Measurements from ENCODE around the gene SCOC. TPM values are rescaled to one million over a fixed set of nuclear protein-coding genes. Genes with fewer than 3 reads are reported as not detected.

Gene SCOC
- total and polyA plus RNA-seq, 2 of the 13 experiments (the other 11 are each of a cell fraction or from before 2014, with no cell fraction given), result 43.8 to 65.2 TPM

DNA sequence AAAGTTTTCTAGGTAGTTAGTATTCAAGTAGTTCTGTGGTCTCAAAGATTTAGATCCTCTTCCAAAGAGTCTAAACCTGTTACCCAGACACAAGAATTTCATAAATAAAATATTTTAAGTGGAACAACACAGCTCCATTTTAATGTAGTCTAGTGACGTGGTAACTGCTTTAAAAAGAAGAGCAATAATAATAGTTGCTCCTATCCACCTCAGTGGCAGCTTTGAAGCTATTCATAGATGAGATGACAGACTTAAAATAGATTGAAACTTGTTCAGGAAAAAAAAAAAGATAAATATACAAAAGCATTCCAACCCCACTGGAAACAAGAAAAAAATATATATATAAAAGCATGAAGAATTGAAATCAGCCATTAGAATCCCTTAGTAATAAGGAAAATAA lies 14.6 kb downstream of the SCOC start:
- FAIRE-seq (no peak), ATAC-seq (no peak), DNase-seq (ENCODE audit: low spot score) (no peak)
- Histone ChIP-seq H2AFZ (ENCODE audit: low read length) (no peak overlapping the region), H3K4me3 (replicated peaks in 1 of 3; ENCODE audit: insufficient read depth in 1 of 3, low read depth in 2 of 3, low read length in 3 of 3) (no peak overlapping the region), H4K20me1 (ENCODE audit: insufficient read depth, low read length) (no peaks in the 10 kb centered on the region), H3K36me3 (replicated peaks in 1 of 2; ENCODE audit: control insufficient read depth in 1 of 2, insufficient read depth in 2 of 2, low read length in 2 of 2) (peaks cover 0 to under 1% of the 10 kb centered on the region in 2 experiments; a peak in 2 of 5 replicates), H3K79me2 (ENCODE audit: insufficient read depth, low read length) (no peaks in the 10 kb centered on the region), H3K4me2 (ENCODE audit: low read depth, low read length) (no peak overlapping the region), H3K9ac (ENCODE audit: insufficient read depth, low read depth, low read length) (no peak overlapping the region), H3K9me3 (ENCODE audit: low read length) (no peaks in the 10 kb centered on the region), H3K27me3 (ENCODE audit: control insufficient read depth in 1 of 2, insufficient read depth in 2 of 2, low read length in 2 of 2) (no peaks in the 10 kb centered on the region), H3K4me1 (ENCODE audit: insufficient read depth, low read length) (peaks cover 14% of the 10 kb centered on the region), H3K27ac (ENCODE audit: extremely low read length, insufficient read depth, low read length) (no peak overlapping the region)
- POLR2A ChIA-PET, result no interaction called here
- no TSS peak for BruUV-seq (replicated peaks)
- 94% methylated on average over 1 of the region's 1 CpG for WGBS (ENCODE audit: low lambda C conversion rate)
- intact Hi-C loops (cut with micrococcal nuclease; ENCODE audit: unreplicated experiment) (loop anchor here (2.0 kb wide), 1 partner anchor 13 kb away; no protein-coding TSS in a partner anchor), in situ Hi-C loops (cut with HindIII; ENCODE audit: extremely low pct_ligation_motif_present, low pct_unique_long_range_greater_than_20kb) (no loop called here)
- CTCF ChIA-PET (ENCODE audit: low intra/inter-chr PET ratio, low total read pairs), result no interaction called here
- TF ChIP-seq, protein P1, sequence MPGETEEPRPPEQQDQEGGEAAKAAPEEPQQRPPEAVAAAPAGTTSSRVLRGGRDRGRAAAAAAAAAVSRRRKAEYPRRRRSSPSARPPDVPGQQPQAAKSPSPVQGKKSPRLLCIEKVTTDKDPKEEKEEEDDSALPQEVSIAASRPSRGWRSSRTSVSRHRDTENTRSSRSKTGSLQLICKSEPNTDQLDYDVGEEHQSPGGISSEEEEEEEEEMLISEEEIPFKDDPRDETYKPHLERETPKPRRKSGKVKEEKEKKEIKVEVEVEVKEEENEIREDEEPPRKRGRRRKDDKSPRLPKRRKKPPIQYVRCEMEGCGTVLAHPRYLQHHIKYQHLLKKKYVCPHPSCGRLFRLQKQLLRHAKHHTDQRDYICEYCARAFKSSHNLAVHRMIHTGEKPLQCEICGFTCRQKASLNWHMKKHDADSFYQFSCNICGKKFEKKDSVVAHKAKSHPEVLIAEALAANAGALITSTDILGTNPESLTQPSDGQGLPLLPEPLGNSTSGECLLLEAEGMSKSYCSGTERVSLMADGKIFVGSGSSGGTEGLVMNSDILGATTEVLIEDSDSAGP (CRISPR knock-in tag; IDR thresholded peaks at IDR 0.05; ENCODE audit: borderline replicate concordance), result no peak
- TF ChIP-seq, protein P2, sequence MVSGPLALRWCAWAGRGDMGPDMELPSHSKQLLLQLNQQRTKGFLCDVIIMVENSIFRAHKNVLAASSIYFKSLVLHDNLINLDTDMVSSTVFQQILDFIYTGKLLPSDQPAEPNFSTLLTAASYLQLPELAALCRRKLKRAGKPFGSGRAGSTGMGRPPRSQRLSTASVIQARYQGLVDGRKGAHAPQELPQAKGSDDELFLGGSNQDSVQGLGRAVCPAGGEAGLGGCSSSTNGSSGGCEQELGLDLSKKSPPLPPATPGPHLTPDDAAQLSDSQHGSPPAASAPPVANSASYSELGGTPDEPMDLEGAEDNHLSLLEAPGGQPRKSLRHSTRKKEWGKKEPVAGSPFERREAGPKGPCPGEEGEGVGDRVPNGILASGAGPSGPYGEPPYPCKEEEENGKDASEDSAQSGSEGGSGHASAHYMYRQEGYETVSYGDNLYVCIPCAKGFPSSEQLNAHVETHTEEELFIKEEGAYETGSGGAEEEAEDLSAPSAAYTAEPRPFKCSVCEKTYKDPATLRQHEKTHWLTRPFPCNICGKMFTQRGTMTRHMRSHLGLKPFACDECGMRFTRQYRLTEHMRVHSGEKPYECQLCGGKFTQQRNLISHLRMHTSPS (CRISPR knock-in tag; IDR thresholded peaks at IDR 0.05; ENCODE audit: low read depth), result no peak
- no peak for TF ChIP-seq ZNF614 (CRISPR knock-in tag; IDR thresholded peaks at IDR 0.05; ENCODE audit: borderline replicate concordance)
- no peak for TF ChIP-seq TCF7 (IDR thresholded peaks at IDR 0.05; ENCODE audit: low read depth)
- TF ChIP-seq, protein P3, sequence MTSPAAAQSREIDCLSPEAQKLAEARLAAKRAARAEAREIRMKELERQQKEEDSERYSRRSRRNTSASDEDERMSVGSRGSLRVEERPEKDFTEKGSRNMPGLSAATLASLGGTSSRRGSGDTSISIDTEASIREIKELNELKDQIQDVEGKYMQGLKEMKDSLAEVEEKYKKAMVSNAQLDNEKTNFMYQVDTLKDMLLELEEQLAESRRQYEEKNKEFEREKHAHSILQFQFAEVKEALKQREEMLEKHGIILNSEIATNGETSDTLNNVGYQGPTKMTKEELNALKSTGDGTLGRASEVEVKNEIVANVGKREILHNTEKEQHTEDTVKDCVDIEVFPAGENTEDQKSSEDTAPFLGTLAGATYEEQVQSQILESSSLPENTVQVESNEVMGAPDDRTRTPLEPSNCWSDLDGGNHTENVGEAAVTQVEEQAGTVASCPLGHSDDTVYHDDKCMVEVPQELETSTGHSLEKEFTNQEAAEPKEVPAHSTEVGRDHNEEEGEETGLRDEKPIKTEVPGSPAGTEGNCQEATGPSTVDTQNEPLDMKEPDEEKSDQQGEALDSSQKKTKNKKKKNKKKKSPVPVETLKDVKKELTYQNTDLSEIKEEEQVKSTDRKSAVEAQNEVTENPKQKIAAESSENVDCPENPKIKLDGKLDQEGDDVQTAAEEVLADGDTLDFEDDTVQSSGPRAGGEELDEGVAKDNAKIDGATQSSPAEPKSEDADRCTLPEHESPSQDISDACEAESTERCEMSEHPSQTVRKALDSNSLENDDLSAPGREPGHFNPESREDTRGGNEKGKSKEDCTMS (CRISPR knock-in tag; conservative IDR thresholded peaks at IDR 0.05), result no peak
- TF ChIP-seq KAT7 (CRISPR knock-in tag; IDR thresholded peaks at IDR 0.05; ENCODE audit: borderline replicate concordance), result no peak
- TF ChIP-seq ATM (IDR thresholded peaks at IDR 0.05; ENCODE audit: borderline replicate concordance), result no peak
- TF ChIP-seq MLLT10 (CRISPR knock-in tag; IDR thresholded peaks at IDR 0.05), result no peak
- TF ChIP-seq TBX2 (CRISPR knock-in tag; IDR thresholded peaks at IDR 0.05; ENCODE audit: borderline replicate concordance), result no peak
- TF ChIP-seq SPEN (CRISPR knock-in tag; IDR thresholded peaks at IDR 0.05; ENCODE audit: low read depth), result no peak
- no peak for TF ChIP-seq CENPT (CRISPR knock-in tag; IDR thresholded peaks at IDR 0.05; ENCODE audit: low read depth)
- no peak for TF ChIP-seq ZNF619 (CRISPR knock-in tag; IDR thresholded peaks at IDR 0.05)
- no peak for TF ChIP-seq DNMT3B (CRISPR knock-in tag; conservative IDR thresholded peaks at IDR 0.05)
- no peak for TF ChIP-seq GPN1 (CRISPR knock-in tag; IDR thresholded peaks at IDR 0.05; ENCODE audit: borderline replicate concordance)
- no peak for TF ChIP-seq ARNTL (CRISPR knock-in tag; IDR thresholded peaks at IDR 0.05)
- TF ChIP-seq, protein P4, sequence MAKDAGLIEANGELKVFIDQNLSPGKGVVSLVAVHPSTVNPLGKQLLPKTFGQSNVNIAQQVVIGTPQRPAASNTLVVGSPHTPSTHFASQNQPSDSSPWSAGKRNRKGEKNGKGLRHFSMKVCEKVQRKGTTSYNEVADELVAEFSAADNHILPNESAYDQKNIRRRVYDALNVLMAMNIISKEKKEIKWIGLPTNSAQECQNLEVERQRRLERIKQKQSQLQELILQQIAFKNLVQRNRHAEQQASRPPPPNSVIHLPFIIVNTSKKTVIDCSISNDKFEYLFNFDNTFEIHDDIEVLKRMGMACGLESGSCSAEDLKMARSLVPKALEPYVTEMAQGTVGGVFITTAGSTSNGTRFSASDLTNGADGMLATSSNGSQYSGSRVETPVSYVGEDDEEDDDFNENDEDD (CRISPR knock-in tag; IDR thresholded peaks at IDR 0.05; ENCODE audit: borderline replicate concordance), result no peak
- no peak for TF ChIP-seq GTF3A (CRISPR knock-in tag; conservative IDR thresholded peaks at IDR 0.05)
